Natural killer cell (primary cell): ENCODE measurements around the gene FOXA3. TPM values are rescaled to one million over a fixed set of nuclear protein-coding genes. Genes with fewer than 3 reads are reported as not detected.

Experiments
- ATAC-seq, 3 donors: fragments of 150-1000 bp in 2 of 3; fragments of 200-7000 bp in 1 of 3; cut with Tn5 transposase; 1 replicate in 1 of 3; 2 replicates in 2 of 3; pipeline ENCODE4 v1.10.0; 2021; ENCODE audit warnings: mild to moderate bottlenecking in 2 of 3, moderate library complexity in 2 of 3
- DNase-seq, 2 donors: peaks; one replicate each; pipeline versions ENCODE4 v3.0.0 to v3.0.0-alpha.2; 2013 to 2021; ENCODE audit warnings: mixed read lengths in 1 of 2
- H3K27ac ChIP-seq: one replicate; pipeline ENCODE4 v1.5.1; 2013; ENCODE audit warnings: mild to moderate bottlenecking, low read length
- H3K27me3 ChIP-seq: one replicate; pipeline ENCODE4 v1.6.1; 2013; ENCODE audit warnings: low read length; ENCODE audit not compliant: control insufficient read depth, insufficient read depth
- H3K36me3 ChIP-seq: one replicate; pipeline ENCODE4 v1.6.1; 2013; ENCODE audit warnings: low read length; ENCODE audit not compliant: control insufficient read depth, insufficient read depth
- H3K4me1 ChIP-seq: one replicate; pipeline ENCODE4 v1.6.1; 2013; ENCODE audit warnings: low read length; ENCODE audit not compliant: control insufficient read depth, insufficient read depth
- H3K4me3 ChIP-seq: one replicate; pipeline ENCODE4 v1.5.1; 2013; ENCODE audit warnings: low read length
- H3K9me3 ChIP-seq: one replicate; pipeline ENCODE4 v1.6.1; 2013; ENCODE audit warnings: low read length; ENCODE audit not compliant: control insufficient read depth, insufficient read depth
- H3K27ac Mint-ChIP-seq, 2 donors: one replicate each; pipeline ENCODE4 v1.8.0; 2022; ENCODE audit warnings: mild to moderate bottlenecking in 2 of 2, mixed read lengths in 2 of 2, moderate library complexity in 1 of 2
- H3K27me3 Mint-ChIP-seq, 2 donors: one replicate each; pipeline ENCODE4 v1.8.0; 2022; ENCODE audit warnings: low read depth in 2 of 2, mixed read lengths in 2 of 2
- H3K36me3 Mint-ChIP-seq: one replicate; pipeline ENCODE4 v1.8.0; 2022; ENCODE audit warnings: mixed read lengths
- H3K4me1 Mint-ChIP-seq, 2 donors: one replicate each; pipeline ENCODE4 v1.8.0; 2022; ENCODE audit warnings: mixed read lengths in 2 of 2
- H3K4me3 Mint-ChIP-seq: one replicate; pipeline ENCODE4 v1.8.0; 2022; ENCODE audit warnings: mild to moderate bottlenecking, moderate library complexity, mixed read lengths
- H3K9me3 Mint-ChIP-seq, 2 donors: one replicate each; pipeline ENCODE4 v1.8.0; 2022; ENCODE audit warnings: mixed read lengths in 2 of 2
- WGBS: methylation state at CpG from one replicate; pipeline ENCODE4 v1.1.7; 2013; ENCODE audit warnings: missing lambda C conversion rate; ENCODE audit not compliant: insufficient coverage; 5-methylcytosine and 5-hydroxymethylcytosine counted together
- intact Hi-C: fragments of 100-400 bp; cut with micrococcal nuclease; formaldehyde crosslinking; loops from one replicate; pipeline ENCODE4 v1.14.2; 2022
- total RNA-seq, 4 donors: library from RNA; stranded (reverse); fragments of 120-200 nt in 1 of 4; gene quantifications; one replicate each; pipeline versions ENCODE4 v1.2.3 to v1.2.4, GENCODE V29; 2013 to 2022
- TF ChIP-seq, protein P1 (sequence below): fragments of 200-600 bp; IDR thresholded peaks from one replicate; pipeline ENCODE4 v1.8.0; 2022; ENCODE audit warnings: antibody characterized with exemption

Gene FOXA3
- total RNA-seq, 3 donors from 2014 or later (not counting 1 experiment from before 2014, with no cell fraction given) = not detected

DNA sequence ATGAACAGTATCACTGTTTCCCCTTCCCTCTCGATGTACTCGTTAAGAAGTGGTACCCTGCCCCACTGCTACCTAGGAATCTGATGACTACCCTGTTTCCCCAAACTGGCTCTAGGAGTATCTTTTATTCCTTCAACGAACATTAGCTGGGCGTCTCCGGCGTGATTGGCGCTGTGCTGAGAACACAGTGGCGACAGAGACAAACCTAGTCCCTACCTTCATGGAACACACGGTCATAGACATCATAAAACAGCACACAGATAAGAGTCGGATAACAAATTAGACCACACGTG is 1.9 kb upstream of the FOXA3 start:
- Mint-ChIP-seq H3K4me1 (peaks cover 21 to 43% of the 10 kb centered on the region in 2 donors), H3K27me3 (peaks cover 16 to 24% of the 10 kb centered on the region in 2 donors), H3K36me3 (no peaks in the 10 kb centered on the region), H3K27ac (peak overlapping the region; percentile 91 to 96), H3K4me3 (peak overlapping the region; percentile 99), H3K9me3 (no peaks in the 10 kb centered on the region)
- DNase-seq = no peak
- peak overlapping the region; percentile 96 for H3K4me3 ChIP-seq
- peaks cover 7% of the 10 kb centered on the region for H3K36me3 ChIP-seq
- no peaks in the 10 kb centered on the region for H3K9me3 ChIP-seq
- peaks cover 11% of the 10 kb centered on the region for H3K27me3 ChIP-seq
- ATAC-seq = no peak
- TF ChIP-seq, protein P1, sequence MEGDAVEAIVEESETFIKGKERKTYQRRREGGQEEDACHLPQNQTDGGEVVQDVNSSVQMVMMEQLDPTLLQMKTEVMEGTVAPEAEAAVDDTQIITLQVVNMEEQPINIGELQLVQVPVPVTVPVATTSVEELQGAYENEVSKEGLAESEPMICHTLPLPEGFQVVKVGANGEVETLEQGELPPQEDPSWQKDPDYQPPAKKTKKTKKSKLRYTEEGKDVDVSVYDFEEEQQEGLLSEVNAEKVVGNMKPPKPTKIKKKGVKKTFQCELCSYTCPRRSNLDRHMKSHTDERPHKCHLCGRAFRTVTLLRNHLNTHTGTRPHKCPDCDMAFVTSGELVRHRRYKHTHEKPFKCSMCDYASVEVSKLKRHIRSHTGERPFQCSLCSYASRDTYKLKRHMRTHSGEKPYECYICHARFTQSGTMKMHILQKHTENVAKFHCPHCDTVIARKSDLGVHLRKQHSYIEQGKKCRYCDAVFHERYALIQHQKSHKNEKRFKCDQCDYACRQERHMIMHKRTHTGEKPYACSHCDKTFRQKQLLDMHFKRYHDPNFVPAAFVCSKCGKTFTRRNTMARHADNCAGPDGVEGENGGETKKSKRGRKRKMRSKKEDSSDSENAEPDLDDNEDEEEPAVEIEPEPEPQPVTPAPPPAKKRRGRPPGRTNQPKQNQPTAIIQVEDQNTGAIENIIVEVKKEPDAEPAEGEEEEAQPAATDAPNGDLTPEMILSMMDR = no peak
- intact Hi-C loops = loop anchor here (10.0 kb wide), 2 partner anchors 87 to 403 kb away; no protein-coding TSS in a partner anchor
- 1% methylated on average over 10 of the region's 11 CpGs for WGBS
- H3K4me1 ChIP-seq = peaks cover 24% of the 10 kb centered on the region
- H3K27ac ChIP-seq = peak overlapping the region; percentile 94

DNA sequence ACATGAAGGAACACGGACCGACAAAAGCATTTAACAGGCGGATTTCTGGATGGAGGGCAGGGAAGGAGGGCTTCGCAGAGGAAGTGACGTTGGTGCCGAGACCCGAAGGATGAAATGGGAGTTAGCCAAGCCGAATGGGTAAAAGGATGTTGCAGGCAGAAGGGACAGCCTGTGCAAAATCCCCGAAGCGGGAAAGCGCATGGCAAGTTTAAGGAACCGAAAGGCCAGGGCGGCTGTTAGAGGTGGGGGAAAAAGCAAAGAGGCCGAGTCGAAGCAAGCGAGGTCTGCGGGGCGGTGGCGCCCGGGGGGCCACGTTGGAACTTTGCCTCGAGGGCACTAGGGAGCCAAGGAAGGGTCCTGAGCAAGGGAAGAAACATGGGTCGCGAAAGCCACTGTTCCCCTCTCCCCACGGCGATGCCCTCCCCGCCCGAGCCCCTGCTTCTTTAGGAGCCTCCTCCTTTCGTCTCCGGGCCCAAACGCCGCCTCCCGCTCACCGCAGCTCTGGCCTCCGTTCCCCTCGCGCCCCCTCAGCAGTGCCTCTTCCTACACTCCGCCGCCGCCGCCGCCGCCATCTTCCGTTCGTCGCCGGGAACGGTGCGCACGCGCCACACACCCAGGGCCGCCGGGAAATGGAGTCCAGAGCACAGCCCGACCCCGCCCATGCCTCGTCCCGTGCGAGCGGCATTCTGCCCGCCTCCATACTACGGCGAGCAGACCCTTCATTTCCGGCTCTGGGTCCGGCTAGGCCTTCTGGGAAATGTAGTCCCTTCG is 1.4 kb upstream of the FOXA3 start, which contains the start of gene SYMPK:
SYMPK (minus strand) TSS at position 584 of the 771 bp plus-strand sequence. CDS start 8,652 bp downstream, outside the sequence.
- H3K4me3 ChIP-seq = peak within 1 kb of the TSS; percentile 96
- H3K27me3 Mint-ChIP-seq = peaks cover 16 to 24% of the 10 kb centered on the region in 2 donors
- H3K9me3 ChIP-seq = no peaks in the 10 kb centered on the region
- H3K27ac ChIP-seq = peak within 1 kb of the TSS; percentile 94
- TF ChIP-seq, protein P1 = no peak
- H3K4me1 Mint-ChIP-seq = peaks cover 21 to 43% of the 10 kb centered on the region in 2 donors
- H3K27me3 ChIP-seq = peaks cover 11% of the 10 kb centered on the region
- H3K4me1 ChIP-seq = peaks cover 24% of the 10 kb centered on the region
- under 1% methylated on average over 65 of the region's 65 CpGs for WGBS
- peak; percentile 97 to 99 (median 97) for ATAC-seq
- intact Hi-C loops = loop anchor here (1.0 to 10.0 kb wide), 4 partner anchors 24 to 402 kb away; partner anchors contain the start of gene IRF2BP1
- peak; percentile 96 to 99 for DNase-seq
- peak within 1 kb of the TSS; percentile 99 for H3K4me3 Mint-ChIP-seq
- peak within 1 kb of the TSS; percentile 91 to 96 for H3K27ac Mint-ChIP-seq
- no peaks in the 10 kb centered on the region for H3K36me3 Mint-ChIP-seq
- H3K36me3 ChIP-seq = peaks cover 7% of the 10 kb centered on the region
- H3K9me3 Mint-ChIP-seq = no peaks in the 10 kb centered on the region

DNA sequence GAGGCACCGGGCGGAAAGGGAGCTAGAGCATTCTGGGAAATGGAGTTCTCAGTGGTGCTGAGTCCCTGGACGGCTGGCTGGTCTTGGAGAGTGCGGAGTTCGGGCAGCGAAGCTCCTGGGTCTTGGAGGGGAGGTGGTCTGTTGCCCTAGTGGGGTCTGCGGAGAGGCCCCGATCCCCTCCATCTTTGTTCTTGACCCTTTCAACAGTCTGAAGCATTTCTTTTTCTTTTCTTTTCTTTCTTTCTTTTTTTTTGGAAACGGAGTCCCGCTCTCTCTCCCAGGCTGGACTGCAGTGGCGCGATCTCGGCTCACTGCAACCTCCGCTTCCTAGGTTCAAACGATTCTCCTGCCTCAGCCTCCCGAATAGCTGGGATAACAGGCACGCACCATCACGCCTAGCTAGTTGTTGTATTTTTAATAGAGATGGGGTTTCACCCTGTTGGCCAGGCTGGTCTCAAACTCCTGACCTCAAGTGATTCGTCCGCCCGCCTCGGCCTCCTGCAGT is 739 bp upstream of the FOXA3 start:
- H3K36me3 Mint-ChIP-seq = no peaks in the 10 kb centered on the region
- intact Hi-C loops = loop anchor here (1.0 to 10.0 kb wide), 4 partner anchors 23 to 401 kb away; partner anchors contain the start of gene IRF2BP1
- H3K27ac Mint-ChIP-seq = peak overlapping the region; percentile 91 to 96
- peak overlapping the region; percentile 40 for H3K4me3 ChIP-seq
- no peak overlapping the region for H3K27ac ChIP-seq
- peaks cover 21 to 37% of the 10 kb centered on the region in 2 donors for H3K4me1 Mint-ChIP-seq
- peaks cover 16 to 24% of the 10 kb centered on the region in 2 donors for H3K27me3 Mint-ChIP-seq
- 3% methylated on average over 22 of the region's 22 CpGs for WGBS
- peaks cover 24% of the 10 kb centered on the region for H3K4me1 ChIP-seq
- no peaks in the 10 kb centered on the region for H3K9me3 ChIP-seq
- peak overlapping the region; percentile 99 for H3K4me3 Mint-ChIP-seq
- H3K9me3 Mint-ChIP-seq = no peaks in the 10 kb centered on the region
- no peak for ATAC-seq
- peaks cover 5% of the 10 kb centered on the region for H3K36me3 ChIP-seq
- H3K27me3 ChIP-seq = peaks cover 11% of the 10 kb centered on the region
- no peak for DNase-seq
- TF ChIP-seq, protein P1 = no peak
